NCI-H2227 treated with DMSO at 0.1 percent for 48 hours (cell line): ENCODE results near the gene DLGAP4.
"Not testable (repeated sequence)": the region's sequence is repeated elsewhere in the genome, so short reads cannot be mapped to it uniquely, and the experiment has no call there.

Experiments
- DNase-seq: peaks from one replicate; lab custom pipeline; 2025; lab: John Stamatoyannopoulos, UW

DLGAP4 gene

DNA sequence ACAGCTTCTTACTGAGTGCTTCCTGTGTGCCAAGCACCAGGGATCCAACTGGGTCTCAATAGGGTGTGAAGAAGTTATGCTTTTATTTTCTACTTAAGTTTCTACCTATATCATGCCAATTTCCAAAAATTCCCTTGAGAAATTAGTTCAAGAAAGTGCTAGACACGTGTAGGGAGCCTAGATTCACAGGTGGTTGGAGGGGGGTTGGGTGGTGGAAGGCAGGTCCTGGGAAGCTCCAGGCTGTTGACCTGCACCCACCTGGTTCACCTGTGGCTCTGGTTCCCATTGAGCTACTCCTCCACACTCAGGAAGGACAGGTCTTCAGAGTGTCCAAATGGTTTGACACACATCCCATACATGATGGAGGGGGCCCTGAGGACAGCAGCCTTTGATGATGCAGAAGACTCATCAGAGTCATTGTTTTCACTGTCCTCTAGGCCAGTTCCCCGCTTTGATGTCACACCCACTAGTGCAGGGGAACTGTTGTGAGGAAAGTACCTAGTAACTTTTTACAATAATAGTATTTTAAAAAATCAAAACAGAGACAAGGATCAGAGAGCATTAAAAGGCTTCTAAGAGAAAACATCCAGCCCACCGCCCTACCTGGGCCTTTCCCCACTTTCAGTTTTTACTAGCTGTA is 195.3 kb downstream of the DLGAP4 start:
- DNase-seq = no peak

DNA sequence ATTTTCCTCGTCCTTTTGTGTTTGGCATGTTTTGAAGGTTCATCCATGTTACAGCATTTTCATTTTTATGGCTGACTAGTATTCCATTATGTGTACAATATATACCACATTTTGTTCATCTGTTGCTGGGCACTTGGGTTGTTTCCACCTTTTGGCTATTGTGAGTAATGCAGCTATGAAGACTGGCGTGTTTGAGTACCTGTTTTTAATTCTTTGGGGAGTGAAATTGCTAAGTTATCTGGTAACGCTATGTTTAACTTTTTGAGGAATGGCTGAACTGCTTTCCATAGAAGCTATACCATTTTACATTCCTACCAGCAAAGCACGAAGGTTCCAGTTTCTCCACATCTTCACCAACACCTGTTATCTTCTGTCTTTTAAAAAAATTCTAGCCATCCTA is 198.2 kb downstream of the DLGAP4 start:
- DNase-seq = no peak

DNA sequence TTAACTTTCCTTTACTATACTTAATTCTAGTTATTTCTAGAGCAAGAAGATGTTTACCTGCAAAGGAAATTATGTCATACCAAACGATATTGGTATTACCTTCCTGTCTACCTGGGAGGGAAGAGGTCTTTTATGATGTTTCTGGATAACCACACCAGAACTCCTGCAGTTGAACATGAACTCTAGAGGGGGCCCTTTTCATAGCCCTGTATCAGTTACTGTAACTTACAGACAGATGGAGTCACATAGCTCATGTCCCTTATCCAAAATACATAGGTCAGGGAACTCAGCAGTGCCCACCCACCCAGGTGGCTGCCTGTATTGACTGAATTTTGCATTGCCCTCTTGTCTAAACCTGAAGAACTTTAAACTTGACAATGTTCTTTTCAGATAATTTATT is 200.1 kb downstream of the DLGAP4 start:
- DNase-seq = no peak

DNA sequence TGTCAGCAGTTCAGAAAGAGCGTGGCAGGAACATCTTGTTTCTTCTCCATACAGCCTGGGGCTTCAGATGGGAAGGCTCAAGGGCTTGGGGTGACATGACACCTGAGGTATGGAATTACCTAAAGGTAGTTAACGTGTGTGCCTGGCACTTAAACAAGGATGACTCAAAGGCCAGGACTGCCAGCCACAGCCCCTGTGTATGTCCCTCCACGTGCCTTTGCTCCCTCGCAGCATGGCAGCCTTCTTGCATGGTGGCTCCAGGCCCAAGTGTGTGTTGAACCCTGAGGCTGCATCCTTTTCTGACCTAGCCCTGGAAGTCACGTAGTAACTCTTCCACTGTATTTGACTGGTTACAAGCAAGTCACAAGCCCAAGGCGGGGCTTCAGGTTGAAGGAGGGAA is 201.6 kb downstream of the DLGAP4 start:
- DNase-seq = no peak

DNA sequence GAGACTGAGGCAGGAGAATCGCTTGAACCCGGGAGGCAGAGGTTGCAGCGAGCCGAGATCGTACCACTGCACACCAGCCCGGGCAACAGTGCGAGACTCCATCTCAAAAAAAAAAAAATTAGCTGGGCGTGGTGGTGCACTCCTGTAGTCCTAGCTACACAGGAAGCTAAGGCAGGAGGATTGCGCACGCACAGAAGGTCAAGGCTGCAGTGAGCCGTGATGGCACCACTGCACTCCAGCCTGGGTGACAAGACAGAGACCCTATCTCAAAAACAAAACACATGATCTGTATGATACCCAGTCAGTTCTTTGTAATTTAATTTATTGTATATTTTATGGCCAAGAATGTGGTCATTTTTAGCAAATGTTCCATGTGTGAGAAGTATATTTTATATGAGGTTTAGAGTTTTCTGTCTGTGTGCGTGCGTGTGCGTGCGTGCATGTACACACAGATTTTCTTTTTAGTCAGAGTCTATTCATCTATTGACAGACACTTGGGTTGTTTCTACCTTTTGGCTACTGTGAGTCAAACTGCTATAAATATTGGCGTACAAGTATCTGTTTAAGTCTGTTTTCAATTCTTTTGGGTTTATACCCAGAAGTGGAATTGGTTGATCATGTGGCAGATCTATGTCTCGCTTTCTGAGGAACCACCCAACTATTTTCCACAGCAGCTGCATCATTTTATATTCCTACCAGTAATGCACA is 213.0 kb downstream of the DLGAP4 start:
- DNase-seq = no peak

DNA sequence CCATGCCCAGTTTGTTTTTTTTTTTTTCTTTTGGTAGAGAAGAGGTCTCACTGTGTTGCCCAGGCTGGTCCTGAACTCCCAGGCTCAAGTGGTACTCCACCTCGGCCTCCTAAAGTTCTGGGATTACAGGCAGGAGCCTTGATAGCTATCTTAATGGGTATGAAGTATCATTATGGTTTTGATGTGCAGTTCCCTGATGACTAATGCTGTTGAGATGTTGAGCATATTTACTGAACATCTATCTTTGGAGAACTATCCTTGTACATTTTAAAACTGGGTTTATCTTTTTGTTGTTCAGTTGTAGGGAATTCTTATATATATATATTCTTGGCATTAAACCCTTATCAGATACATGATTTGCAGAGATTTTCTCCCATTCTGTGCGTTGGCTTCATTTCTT is 213.8 kb downstream of the DLGAP4 start:
- no peak for DNase-seq

DNA sequence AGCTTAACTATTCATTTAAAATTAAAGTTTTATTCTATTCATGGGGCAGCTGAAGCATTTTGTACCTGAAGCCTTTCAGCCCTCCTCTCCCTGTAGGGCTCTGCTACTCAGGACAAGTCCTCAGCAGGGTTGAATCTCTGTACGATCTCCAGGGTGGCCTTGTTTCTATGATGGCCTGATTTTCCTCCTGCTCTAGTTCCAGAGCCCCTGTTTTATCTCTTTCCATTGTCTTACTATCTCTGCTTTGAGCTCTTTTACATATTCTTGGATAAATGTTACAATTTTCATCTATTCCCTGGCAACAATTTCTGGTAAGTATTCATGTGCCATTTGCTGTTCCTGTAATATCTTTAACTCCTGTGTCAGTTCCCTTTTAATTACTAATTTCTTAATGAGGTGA is 215.4 kb downstream of the DLGAP4 start:
- DNase-seq = no peak

DNA sequence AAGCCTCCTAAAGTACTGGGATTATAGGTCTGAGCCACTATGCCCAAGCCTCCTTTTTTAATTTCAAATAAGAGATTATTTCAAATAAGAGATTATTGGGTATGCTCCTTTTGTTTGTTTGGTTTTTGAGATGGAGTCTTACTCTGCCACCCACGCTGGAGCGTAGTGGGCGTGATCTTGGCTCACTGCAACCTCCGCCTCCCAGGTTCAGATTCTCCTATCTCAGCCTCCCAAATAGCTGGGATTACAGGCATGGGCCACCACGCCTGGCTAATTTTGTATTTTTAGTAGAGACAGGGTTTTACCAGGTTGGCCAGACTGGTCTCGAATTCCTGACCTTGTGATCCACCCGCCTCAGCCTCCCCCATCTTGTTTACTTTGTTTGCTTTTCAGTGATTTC is 216.3 kb downstream of the DLGAP4 start:
- DNase-seq = not testable (repeated sequence)

DNA sequence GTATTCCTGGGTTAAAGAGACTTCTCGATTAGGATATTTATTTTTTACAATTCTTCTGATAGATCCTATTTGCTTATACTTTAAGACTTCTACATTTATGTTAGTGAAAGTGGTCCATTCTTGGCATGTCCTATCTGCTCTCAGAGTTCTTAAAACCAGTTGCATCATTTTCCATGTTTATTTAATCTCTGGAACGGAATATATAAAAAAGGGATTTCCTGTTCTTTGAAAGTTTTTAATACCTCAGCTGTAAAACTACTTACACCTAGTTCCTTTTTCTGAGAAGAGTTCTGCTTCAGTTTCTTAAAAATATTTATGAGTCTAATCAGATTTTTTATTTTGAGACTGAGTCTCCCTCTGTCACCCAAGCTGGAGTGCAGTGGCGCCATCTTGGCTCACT is 217.2 kb downstream of the DLGAP4 start:
- DNase-seq = no peak

DNA sequence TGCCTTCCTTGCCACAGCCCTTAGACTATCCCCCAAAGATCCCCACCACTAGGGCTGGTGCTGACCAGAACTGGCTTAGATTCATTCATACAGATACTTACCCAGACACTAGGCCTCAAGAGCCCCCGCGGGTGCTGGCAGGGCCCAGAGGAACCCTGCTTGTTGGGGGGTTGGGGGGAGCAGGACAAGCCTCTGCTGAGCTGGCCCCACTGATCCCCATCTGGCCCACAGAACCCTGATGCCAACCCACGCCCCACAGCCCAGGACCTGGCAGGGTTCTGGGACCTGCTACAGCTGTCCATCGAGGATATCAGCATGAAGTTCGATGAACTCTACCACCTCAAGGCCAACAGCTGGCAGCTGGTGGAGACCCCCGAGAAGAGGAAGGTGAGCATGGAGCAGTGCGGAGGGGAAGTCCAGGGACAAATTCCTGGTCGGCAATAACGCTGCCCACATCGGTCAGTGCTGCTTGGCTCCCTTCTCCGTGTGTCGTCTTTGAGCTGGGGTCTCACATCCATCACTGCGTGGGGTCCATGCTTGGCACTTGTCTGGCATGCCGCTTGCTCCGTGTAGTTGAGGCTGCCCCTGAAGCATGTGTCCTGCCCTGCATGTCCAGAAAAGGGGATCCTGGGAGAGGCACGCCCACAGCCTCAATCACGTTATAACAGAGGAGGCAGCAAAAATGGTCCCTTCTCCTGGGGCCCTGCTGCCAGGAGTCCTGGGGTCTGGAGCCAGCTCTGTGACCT is 219.7 kb downstream of the DLGAP4 start:
- DNase-seq = no peak

DNA sequence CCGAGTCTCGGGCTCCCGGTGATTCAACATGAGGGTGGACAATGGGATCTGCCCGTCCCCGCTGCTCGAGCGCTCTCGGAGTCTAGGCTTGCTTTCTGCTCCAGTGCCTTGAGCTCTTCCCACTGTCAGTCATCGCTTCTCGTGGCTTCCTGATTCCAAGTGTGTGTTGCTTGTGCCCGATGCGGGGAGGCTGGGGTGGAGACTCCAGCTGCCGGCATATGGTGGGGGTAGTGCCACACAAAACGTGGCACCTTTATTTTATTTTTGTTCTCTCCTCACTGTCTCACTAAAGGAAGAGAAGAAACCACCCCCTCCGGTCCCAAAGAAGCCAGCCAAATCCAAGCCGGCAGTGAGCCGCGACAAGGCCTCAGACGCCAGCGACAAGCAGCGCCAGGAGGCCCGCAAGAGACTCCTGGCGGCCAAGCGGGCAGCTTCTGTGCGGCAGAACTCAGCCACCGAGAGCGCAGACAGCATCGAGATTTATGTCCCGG is 220.4 kb downstream of the DLGAP4 start:
- DNase-seq = no peak

DNA sequence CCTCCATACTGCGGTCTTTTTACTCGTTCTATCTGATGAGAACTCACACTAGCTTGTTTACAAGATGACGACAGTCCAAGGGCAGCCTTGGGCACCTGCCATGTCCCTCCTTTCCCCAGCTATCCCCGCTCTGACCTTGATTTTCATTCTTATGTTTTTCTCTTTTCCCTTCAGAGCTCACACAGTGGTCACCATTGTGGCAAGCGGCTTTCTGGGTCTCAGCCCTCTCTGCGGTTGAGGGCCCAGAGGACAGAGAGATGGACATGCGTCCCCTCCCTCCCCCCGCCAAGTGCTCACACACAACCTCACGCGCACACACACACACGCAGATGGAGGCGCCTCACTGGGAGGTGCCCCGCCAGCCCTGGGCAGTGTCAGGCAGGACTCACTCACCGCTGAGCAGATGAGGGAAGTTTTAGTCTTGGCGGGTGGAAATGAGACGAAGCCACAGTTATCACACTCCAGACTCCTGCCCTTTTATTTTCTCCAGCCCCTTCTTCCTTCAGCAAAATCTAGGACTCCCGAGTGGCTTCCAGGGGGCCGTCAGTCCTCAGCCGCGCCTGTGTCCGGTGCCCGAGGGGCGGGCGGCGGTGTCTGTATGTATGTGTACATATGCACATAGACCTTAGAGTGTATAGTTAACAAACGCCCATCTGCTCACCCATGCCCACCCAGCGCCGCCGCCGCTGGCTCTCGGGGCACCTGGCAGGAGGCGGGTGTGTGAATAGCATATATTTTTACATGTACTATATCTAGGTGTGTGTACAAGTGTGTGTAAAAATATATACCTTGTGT is 221.4 kb downstream of the DLGAP4 start:
- DNase-seq = no peak

DNA sequence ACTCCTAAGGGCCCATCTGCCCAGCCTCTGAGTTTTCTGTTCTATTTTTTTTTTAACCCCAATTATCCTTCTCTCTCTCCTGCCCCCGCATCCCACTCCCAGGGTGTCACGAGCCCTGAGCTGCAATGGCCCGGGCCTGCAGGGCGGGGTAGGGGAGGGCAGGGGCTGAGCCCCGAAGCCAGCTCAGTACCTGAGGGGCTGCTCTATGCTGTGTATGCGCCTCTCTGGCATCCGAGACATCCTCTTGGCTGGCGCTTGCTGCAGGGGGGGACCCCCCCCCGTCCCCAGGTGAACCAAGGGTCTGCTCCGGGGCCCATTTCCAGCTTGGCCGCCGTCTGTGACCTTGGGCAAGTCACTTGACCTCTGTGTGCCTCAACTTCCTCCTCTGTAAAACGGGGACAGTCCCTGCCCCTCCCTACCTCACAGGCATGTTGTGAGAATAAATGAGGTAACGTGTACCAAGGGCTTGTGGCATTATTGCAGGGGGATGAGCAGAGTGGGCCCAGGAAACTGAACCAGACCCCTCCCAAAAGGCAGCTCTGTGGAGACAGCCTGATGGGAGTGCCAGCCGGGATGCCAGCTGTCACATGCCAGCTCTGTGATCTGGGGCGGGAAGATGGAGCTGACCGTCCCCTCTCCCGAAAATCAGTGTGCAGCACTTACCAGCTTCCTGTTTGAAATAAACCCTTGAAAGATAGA is 222.2 kb downstream of the DLGAP4 start:
- DNase-seq = no peak

DNA sequence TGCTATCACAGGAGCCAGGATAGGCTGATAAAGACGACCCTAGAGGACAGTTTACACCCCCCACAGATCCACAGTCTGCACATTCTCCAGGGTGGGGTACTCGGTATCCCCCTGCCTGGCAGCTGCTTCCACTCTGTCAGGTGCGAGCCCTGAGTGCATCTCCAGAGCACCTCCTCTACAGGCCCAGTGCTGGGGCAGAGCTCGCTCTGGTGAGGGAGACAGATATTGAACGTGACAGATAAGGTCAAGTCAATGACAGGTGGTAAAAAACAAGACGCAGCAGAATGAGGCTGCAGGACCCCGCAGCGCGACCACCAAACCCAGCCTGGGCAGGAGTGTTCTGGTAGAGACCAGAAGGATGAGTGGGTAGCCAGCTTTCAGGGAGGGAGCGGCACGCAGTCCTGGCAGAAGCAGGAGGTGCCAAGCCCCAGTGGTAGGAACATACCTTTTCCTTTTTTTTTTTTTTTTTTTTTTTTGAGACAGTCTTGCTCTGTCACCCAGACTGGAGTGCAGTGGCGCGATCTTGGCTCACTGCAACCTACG is 222.8 kb downstream of the DLGAP4 start:
- no peak for DNase-seq

DNA sequence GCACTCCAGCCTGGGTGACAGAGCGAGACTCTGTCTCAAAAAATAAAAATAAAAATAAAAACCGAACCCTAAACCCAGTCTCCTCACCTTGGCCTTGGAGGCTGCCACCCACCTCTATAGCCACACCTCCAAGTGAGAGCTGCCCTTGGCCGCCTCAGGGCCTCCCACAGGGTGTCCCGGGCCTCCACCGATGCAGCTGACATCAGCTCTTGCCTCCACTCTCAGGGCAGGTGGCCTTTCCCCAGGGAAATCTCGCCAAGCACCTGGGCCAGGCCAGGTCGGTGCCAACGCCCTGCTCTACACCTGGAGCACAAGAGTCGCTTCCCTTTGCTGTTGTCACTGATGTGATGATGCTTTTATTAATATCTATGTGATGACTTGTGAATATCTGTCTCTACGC is 226.2 kb downstream of the DLGAP4 start:
- DNase-seq = no peak

DNA sequence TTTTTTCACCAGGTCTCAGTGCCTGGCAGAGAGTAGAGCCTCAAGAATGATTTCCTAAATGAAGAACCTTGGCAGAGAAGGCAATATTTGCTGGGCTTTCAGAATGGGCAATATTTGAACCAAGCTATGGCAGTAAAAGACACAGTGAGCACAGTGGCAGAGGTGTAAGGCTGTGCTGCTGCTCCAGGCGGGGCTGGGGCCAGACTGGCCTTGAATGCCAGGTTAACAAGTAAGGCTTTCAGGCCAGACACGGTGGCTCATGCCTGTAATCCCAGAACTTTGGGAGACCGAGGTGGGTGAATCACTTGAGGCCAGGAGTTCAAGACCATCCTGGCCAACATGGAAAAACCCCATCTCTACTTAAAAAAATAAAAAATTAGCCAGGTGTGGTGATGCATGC is 226.7 kb downstream of the DLGAP4 start:
- no peak for DNase-seq

DNA sequence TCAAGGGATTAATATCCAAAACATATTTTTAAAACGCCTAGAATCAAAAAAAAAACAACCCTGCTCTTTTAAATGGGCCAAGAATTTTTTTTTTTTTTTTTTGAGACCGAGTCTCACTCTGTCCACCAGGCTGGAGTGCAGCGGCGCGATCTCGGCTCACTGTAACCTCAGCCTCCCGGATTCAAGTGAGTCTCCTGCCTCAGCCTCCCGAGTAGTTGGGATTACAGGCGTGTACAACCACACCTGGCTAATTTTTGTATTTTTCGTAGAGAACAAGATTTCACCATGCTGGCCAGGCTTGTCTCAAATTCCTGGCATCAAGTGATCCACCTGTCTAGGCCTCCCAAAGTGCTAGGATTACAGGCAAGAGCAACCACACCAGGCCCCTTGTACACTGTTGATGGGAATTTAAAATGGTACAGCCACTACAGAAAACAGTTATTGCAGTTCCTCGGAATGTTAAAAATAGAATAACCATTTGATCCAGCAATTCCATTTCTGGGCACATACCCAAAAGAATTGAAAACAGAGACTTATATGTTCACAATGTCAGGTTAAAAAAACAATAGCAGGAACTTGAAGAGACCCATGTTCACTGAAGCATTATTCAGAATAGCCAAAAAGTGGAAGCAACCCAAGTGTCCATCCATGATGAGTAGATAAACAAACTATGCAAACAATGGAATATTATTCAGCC is 232.0 kb downstream of the DLGAP4 start:
- no peak for DNase-seq

DNA sequence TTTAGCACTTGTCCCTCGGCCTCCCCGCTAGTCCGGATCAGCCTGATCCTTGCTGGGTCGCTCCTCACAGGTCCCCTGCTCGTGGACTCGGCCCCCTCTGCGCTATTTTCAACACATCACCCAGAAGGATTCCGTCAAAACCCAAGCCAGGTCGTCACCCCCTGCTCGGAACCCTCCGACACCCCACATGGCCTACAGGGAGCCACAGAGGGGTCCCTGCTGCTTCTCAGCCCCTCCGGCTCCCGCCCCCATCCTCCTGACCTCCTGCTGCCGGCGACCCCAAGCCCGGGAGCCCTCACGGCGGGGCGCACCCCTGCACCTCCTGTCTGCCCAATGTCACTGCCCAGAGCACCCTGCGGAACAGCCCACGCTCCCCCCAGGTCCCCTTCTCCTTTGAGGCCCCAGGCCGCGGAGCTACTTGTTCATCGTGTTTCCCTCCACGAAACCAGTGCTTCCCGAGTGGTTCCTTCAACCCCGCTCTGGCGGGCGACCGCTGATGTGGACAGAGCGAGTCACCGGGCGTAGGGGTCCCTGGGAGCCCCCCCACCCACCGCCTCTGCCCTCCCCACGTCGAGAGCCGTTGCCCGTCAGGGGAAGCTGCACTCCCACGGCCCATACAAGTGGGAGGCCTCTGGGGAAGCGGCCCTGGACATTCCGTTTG is 234.5 kb downstream of the DLGAP4 start:
- no peak for DNase-seq

DNA sequence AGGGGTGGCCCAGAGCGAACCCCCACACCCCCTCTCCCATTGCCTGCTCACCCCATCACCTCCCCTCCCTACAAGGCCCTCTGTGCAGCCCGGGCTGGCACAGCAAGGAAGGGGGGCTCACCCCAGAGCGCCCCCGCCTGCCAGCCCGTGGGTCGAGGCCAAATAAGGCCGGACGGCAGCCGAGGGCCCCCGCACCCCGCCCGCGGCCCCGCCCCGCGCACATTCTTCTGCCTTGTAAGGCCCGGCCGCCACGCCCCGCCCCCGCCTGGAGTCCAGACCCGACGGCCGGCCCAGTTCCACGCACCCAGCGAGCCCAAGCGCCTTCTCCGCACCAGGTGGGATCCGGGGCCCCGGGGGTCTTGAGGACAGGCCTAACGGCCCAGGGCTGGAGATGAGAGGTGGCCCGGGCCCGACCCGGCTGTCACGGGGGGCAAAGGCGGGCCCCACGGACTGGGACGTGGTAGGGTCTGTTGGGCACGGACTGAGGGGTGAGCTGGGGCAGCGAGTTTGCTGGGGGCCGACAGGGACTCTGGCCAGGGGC is 235.2 kb downstream of the DLGAP4 start, which contains the start of gene MYL9:
Gene MYL9 (plus strand): TSS at position 293 of the 541 bp plus-strand sequence. CDS start 3,366 bp downstream, outside the sequence.
- no peak for DNase-seq
